GM18867 (cell line): ENCODE measurements around the gene LUC7L.
"Not testable (repeated sequence)": the region's sequence is repeated elsewhere in the genome, so short reads cannot be mapped to it uniquely, and the experiment has no call there.

ENCODE experiments used
- ATAC-seq: cut with Tn5 transposase; IDR thresholded peaks from one replicate; pipeline ENCODE4 v1.9.1; 2021; ENCODE audit warnings: mild to moderate bottlenecking, moderate library complexity; ENCODE audit not compliant: unreplicated experiment

LUC7L gene

DNA sequence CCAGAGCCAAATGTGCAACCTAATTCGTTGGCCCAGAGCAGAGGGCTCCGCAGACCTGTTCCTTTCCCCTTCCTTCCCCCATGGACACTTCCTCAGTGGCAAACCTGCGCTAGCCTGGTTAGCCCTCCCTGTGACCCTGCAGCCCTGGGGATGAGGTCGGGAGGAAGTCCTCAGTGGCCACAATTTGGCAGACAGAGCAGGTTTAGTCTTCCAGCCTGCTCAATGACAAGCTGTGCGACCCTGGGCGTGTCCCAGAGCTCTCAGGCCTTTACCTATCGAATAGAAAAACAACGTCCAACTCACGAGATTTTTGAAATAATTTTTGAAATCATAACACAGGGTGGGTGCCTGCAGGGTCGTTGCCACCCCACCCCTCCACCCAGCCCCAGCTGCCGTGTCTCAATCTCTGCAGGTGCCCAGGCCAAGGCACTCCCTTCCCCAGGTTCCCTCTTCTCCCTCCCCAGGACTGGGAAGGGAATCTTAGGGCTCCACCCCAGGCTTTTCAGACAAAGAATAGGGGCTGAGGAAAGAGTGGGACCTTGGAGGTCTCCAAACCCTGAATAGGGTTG, 62.0 kb downstream of the LUC7L start:
- no peak for ATAC-seq

DNA sequence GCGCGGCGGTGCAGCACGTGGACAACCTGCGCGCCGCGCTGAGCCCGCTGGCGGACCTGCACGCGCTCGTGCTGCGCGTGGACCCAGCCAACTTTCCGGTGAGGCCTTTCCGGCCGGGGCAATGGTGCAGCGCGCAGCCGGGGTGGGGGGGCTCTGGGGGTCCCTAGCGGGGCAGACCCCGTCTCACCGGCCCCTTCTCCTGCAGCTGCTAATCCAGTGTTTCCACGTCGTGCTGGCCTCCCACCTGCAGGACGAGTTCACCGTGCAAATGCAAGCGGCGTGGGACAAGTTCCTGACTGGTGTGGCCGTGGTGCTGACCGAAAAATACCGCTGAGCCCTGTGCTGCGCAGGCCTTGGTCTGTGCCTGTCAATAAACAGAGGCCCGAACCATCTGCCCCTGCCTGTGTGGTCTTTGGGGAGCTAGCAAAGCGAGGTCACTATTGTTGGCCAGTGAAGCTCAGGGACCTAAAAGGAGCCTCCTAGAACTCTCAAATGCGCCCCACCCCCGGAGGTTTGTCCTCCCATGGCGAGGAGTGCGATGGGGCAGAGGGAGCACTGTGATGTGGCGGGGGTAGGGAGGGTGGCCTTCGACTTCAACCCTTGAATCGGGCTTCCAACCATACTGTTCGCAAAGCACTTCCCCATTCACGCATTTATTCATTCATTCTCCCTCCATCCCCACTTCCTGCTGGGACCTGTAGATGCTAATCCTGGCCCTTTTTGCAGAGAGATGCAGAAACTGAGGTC, 62.7 kb downstream of the LUC7L start:
- ATAC-seq, result no peak

DNA sequence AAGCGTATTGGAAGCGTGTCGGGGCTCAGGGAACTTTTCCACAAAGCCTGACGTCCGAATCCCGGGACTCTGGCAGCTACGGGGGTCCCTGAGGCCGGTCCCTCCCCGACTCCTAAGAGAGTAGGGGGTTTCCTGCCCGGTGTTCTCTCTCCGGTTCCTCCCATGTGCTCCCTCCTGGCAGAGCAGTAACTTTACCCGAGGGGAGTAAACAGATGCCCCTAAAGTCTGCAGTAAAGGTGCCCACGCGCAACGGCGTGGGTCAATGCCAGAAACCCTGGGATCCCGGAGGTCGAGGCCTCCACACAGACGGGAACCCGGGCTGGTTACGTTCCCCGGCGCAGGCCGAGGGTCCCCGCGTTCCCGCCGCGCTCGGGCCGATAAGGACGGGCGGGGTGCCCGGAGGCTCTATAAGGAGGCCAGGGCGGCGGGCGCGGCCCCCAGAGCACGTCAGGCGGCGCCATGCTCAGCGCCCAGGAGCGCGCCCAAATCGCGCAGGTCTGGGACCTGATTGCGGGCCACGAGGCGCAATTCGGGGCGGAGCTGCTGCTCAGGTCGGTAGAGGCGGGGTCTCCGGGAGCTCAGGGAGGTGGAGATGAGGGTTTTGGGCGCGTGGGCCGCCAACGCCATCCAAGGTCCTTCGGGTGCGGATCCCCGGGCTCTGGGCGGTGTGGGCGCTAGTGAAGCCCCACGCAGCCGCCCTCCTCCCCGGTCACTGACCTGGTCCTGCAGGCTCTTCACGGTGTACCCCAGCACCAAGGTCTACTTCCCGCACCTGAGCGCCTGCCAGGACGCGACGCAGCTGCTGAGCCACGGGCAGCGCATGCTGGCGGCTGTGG, 63.5 kb downstream of the LUC7L start, which contains the start of gene HBM:
Gene HBM, plus strand, starts transcription at position 440 of the 836 bp plus-strand sequence. Its CDS starts 20 bp downstream, at position 460.
- ATAC-seq, result no peak

DNA sequence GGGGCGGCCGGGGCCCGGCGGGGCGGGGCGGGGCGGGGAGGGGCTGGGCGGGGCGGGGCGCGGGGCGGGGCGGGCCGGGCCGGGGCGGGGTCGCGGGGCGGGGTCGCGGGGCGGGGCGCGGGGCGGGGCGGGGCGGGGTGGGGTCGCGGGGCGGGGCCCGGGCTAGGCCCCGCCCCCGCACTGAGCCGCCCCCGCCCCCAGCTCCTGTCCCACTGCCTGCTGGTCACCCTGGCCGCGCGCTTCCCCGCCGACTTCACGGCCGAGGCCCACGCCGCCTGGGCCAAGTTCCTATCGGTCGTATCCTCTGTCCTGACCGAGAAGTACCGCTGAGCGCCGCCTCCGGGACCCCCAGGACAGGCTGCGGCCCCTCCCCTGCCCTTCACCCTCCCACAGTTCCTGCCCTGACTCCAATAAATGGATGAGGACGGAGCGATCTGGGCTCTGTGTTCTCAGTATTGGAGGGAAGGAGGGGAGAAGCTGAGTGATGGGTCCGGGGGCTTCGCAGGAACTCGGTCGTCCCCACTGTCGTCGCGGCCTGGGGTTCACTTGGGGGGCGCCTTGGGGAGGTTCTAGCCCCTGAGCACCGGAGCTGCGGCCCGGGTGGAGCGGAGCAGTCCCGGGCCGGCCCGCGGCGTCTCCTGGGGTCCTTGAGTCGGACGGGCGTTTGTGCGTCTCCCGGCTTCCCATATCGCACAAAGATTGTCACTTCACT, 64.3 kb downstream of the LUC7L start:
- no peak for ATAC-seq

DNA sequence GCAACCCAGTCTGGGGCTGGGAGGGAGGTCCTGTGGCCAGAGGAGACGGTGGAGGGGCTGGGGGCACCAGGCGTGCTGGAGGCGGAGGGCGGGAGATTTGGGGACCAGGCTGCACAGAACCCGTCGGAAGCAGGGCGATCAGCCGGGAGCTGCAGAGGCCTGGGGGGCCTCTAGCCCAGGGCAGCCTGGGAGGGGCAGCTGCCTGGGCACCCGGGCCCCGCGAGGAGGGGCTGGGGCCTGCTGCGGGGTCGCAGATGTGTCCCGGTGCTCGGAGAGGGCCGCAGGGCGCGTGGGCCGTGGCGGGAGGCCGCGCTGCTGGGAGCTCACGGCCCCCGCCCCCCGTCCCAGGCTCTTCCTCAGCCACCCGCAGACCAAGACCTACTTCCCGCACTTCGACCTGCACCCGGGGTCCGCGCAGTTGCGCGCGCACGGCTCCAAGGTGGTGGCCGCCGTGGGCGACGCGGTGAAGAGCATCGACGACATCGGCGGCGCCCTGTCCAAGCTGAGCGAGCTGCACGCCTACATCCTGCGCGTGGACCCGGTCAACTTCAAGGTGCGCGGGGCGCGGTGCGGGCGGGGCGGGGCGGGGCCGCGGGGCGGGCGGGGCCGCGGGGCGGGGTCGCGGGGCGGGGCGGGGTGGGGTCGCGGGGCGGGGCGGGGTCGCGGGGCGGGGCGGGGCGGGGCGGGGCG, 65.0 kb downstream of the LUC7L start:
- not testable (repeated sequence) for ATAC-seq

DNA sequence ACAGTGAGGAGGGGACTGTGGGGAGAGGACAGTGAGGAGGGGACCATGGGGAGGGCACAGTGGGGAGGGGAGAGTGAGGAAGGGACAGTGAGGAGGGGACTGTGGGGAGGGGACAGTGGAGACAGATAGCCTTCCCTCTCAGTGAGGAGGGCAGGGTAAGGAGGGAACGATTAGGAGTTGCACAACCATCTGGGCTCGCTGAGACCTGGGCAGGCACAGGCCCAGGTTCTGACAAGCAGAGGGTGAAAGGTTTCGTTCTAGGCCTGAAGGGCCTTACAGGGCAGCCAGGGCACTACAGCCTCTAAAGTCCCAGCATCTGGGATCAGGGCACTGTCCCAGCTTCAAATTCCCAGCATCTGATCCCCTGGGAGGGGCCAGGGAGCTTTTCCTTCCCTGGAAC, 65.6 kb downstream of the LUC7L start:
- not testable (repeated sequence) for ATAC-seq

DNA sequence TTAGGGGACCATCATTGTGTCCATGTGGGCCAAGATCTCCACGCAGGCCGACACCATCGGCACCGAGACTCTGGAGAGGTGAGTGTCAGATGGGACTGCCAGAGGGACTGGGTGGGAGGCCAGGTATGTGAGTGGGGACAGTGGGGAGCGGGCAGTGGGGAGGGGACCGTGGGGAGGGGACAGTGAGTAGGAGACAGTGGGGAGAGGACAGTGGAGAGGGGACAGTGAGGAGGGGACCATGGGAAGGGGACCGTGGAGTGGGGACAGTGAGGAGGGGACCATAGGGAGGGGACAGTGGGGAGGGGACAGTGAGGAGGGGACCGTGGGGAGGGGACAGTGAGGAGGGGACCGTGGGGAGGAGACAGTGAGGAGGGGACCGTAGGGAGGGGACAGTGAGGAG, 66.1 kb downstream of the LUC7L start:
- ATAC-seq, result not testable (repeated sequence)

DNA sequence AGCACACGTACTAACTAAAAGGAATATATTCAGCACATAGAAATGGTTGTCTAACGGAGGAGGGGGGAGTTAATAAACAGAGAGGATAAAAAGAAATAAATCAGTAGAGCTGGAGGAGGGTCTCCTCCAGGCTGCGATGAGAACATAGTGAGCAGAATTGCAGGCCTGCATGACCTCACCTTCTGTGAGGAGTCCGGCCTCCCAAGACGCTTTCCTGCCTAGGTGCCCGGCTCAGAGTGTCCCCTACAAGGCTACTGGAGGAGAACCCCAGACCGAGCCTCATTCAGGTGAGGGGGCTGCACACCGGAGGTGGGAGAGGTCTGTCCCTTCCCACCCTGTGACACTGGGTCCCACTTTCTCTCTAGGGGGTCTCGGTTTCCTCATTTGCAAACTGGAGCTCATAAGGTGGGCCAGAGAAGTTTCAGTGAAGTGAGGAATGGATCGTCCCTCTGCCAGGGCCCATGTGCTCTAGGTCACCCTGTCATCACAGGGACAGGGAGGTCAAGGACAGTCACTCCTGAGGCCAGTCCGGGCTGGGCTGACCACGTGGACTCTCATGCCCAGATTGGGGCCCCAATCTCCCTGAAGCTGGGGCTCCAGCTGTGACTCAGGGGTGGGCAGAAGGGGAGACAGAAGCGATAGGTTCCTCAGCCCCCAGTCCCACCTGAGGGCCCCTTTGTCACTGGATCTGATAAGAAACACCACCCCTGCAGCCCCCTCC, 66.8 kb downstream of the LUC7L start:
- ATAC-seq, result no peak

DNA sequence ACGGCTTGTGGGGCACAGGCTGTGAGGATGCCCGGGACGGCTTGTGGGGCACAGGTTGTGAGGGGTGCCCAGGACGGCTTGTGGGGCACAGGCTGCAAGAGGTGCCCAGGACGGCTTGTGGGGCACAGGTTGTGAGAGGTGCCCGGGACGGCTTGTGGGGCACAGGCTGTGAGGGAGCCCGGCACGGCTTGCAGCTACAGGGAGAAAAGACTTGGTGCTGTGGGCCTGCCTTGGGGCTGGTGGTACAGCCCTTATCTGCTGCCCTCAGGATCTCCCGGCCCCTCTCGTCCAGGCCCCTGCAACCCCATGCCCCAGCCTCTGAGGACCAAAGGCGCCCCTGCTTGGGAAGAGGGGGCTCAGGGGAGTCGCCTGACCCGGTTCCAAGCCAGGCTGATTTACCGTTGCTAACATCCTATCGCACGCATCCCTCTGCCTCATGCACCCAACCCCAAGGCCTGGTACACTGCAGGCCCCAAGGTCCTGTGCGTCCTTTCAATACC, 68.5 kb downstream of the LUC7L start:
- ATAC-seq, result no peak

DNA sequence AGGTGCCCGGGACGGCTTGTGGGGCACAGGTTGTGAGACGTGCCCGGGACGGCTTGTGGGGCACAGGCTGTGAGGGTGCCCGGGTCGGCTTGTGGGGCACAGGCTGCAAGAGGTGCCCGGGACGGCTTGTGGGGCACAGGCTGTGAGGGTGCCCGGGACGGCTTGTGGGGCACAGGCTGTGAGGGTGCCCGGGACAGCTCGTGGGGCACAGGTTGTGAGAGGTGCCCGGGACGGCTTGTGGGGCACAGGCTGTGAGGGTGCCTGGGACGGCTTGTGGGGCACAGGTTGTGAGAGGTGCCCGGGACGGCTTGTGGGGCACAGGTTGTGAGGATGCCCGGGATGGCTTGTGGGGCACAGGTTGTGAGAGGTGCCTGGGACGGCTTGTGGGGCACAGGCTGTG, 69.0 kb downstream of the LUC7L start:
- not testable (repeated sequence) for ATAC-seq

DNA sequence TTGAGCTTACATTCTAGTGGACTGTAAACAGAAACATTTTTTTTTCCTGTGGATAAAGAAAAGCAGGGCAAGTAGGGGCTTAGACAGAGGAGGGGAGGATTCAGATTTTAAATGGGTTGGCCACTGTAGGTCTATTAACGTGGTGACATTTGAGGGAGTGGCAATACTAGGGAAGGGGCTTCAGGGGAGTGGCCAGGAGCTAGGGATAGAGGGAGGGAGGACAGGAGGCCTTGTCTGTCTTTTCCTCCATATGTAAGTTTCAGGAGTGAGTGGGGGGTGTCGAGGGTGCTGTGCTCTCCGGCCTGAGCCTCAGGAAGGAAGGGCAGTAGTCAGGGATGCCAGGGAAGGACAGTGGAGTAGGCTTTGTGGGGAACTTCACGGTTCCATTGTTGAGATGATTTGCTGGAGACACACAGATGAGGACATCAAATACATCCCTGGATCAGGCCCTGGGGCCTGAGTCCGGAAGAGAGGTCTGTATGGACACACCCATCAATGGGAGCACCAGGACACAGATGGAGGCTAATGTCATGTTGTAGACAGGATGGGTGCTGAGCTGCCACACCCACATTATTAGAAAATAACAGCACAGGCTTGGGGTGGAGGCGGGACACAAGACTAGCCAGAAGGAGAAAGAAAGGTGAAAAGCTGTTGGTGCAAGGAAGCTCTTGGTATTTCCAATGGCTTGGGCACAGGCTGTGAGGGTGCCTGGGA, 70.0 kb downstream of the LUC7L start:
- ATAC-seq, result no peak

DNA sequence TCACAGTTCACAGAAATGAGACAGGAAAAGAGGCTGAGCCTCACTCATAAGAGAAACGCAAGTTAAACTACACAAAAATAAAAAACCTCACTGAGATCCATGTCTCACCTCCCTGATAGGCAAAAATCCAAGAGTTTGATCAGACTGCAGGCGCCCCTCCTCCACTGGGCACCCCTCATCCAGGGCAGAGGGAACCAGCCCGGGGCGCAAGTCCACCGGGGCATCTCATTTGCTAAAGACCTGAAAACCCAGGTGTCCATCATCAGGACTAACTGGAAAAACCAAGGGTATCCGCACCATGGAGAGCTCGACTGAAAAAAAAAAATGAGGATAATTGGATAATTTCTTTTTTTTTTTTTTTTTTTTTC, 74.2 kb downstream of the LUC7L start:
- no peak for ATAC-seq

DNA sequence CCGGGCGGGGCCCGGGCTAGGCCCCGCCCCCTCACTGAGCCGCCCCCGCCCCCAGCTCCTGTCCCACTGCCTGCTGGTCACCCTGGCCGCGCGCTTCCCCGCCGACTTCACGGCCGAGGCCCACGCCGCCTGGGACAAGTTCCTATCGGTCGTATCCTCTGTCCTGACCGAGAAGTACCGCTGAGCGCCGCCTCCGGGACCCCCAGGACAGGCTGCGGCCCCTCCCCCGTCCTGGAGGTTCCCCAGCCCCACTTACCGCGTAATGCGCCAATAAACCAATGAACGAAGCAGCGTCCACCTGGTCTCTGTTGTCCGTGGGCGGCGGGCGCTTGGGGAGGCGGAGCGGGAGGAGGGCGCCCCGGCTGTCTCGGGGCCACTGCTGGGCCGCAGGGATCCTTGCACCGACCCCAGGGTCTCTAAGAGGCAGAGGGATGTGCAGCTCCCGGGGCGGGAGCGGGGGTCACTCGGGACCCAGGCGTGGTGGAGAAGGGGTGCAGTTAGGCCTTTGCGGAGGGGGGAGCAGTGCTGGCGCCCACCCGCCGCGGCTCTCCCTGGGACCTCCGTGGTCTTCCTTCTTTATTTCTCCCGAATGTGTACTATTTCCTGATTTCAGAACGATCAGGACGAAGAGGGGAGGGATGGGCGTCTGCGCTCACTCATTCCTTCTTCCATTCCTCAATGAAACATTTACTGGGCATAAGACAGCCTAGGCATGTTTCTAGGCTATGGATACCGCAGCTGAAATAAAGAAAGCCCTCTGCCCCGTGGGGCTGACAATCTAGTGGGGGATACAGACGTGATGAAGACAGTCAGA, 74.8 kb downstream of the LUC7L start:
- no peak for ATAC-seq

DNA sequence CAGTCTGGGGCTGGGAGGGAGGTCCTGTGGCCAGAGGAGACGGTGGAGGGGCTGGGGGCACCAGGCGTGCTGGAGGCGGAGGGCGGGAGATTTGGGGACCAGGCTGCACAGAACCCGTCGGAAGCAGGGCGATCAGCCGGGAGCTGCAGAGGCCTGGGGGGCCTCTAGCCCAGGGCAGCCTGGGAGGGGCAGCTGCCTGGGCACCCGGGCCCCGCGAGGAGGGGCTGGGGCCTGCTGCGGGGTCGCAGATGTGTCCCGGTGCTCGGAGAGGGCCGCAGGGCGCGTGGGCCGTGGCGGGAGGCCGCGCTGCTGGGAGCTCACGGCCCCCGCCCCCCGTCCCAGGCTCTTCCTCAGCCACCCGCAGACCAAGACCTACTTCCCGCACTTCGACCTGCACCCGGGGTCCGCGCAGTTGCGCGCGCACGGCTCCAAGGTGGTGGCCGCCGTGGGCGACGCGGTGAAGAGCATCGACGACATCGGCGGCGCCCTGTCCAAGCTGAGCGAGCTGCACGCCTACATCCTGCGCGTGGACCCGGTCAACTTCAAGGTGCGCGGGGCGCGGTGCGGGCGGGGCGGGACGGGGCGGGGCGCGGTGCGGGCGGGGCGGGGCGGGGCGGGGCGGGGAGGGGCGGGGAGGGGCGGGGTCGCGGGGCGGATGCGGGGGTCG, 75.6 kb downstream of the LUC7L start:
- not testable (repeated sequence) for ATAC-seq

DNA sequence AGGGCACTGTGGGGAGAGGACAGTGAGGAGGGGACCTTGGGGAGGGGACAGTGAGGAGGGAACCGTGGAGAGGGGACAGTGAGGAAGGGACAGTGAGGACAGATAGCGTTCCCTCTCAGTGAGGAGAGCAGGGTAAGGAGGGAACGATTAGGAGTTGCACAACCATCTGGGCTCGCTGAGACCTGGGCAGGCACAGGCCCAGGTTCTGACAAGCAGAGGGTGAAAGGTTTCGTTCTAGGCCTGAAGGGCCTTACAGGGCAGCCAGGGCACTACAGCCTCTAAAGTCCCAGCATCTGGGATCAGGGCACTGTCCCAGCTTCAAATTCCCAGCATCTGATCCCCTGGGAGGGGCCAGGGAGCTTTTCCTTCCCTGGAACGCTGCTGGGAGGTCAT, 76.1 kb downstream of the LUC7L start:
- ATAC-seq, result not testable (repeated sequence)

DNA sequence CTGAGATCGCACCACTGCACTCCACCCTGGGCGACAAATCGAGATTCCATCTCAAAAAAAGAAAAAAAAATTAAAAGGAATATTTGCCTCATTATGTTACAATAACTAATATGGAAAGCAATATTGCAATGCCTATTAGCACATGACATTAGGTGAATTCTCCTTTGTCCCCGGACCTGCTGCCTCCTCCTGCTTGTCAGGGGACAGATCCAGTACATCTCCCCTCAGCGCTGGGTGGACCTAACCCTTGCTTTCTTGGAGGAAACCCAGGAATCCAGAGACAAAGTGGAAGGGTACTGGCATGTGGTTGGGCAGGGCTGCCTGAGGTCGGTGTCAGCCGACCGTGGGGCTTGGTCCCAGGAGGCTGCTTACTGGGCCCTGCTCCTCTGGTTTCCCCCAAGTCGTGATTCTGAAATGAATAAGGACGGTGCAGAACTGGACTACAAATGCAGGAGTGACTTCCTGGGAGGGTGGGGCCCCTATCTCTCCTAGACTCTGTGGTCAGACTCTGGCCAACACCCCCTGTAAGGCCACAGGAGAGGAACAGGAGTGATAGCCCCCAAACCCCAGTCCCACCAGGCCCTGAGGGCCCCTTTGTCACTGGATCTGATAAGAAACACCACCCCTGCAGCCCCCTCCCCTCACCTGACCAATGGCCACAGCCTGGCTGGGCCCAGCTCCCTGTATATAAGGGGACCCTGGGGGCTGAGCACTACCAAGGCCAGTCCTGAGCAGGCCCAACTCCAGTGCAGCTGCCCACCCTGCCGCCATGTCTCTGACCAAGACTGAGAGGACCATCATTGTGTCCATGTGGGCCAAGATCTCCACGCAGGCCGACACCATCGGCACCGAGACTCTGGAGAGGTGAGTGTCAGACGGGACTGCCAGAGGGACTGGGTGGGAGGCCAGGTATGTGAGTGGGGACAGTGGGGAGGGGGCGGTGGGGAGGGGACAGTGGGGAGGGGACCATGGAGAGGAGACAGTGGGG, 76.8 kb downstream of the LUC7L start, which contains the start of gene HBZ:
Gene HBZ, plus strand, starts transcription at position 504 of the 988 bp plus-strand sequence. Its CDS starts 266 bp downstream, at position 770.
- ATAC-seq, result no peak
